K562 (cell line): Measurements from ENCODE around the gene KBTBD2. TPM values are rescaled to one million over a fixed set of nuclear protein-coding genes. Genes with fewer than 3 reads are reported as not detected.
A peak's percentile ranks its signal among the peaks of the same experiment; 100 is the strongest.

ENCODE experiments used
- ARNT ChIP-seq, 2 experiments: fragments of 450-650 bp; IDR thresholded peaks; 2 replicates each; pipeline ENCODE4 v1.6.1; 2016; ENCODE audit warnings: mild to moderate bottlenecking in 1 of 2
- ATF7 ChIP-seq: fragments of 450-650 bp; IDR thresholded peaks from 2 replicates; pipeline ENCODE4 v1.7.1; 2014; ENCODE audit warnings: mild to moderate bottlenecking, moderate library complexity
- BHLHE40 ChIP-seq: IDR thresholded peaks from 2 replicates; pipeline ENCODE4 v1.6.1; 2011; ENCODE audit warnings: low read length, improper control_type of control experiment
- GABPB1 ChIP-seq: sonication (generic); formaldehyde crosslinking; IDR thresholded peaks from 2 replicates; pipeline ENCODE4 v1.8.0; 2022; ENCODE audit warnings: mild to moderate bottlenecking, missing genetic modification reagents
- HDAC2 ChIP-seq: fragments of 450-650 bp; IDR thresholded peaks from 2 replicates; pipeline ENCODE4 v1.6.1; 2016; ENCODE audit warnings: mild to moderate bottlenecking
- LCOR ChIP-seq: sonication (generic); formaldehyde crosslinking; IDR thresholded peaks from 2 replicates; pipeline ENCODE4 v1.8.0; 2022; ENCODE audit warnings: mild to moderate bottlenecking, missing genetic modification reagents
- LEF1 ChIP-seq: fragments of 450-650 bp; IDR thresholded peaks from 2 replicates; pipeline ENCODE4 v1.6.1; 2016; ENCODE audit warnings: mild to moderate bottlenecking
- NFXL1 ChIP-seq: fragments of 450-650 bp; formaldehyde crosslinking; IDR thresholded peaks from 2 replicates; pipeline ENCODE4 v1.4.0; 2021; ENCODE audit warnings: mild to moderate bottlenecking
- SAP30 ChIP-seq: fragments of 200-600 bp; sonication (generic); IDR thresholded peaks from 2 replicates; pipeline ENCODE4 v1.6.1; 2012; ENCODE audit warnings: borderline replicate concordance, low read depth, mild to moderate bottlenecking, moderate library complexity, low read length, control low read depth, inconsistent platforms; ENCODE audit not compliant: insufficient read depth, poor library complexity, severe bottlenecking
- TBP ChIP-seq: optimal IDR thresholded peaks from 2 replicates; pipeline ENCODE3; 2011; ENCODE audit warnings: low read depth, low read length, improper control_type of control experiment
- TOE1 ChIP-seq, 2 experiments: fragments of 450-650 bp in 1 of 2; sonication (generic) in 1 of 2; formaldehyde crosslinking in 1 of 2; IDR thresholded peaks; 2 replicates each; pipeline versions ENCODE4 v1.7.1 to v1.8.0; 2016 to 2022; ENCODE audit warnings: borderline replicate concordance in 2 of 2, mild to moderate bottlenecking in 2 of 2, antibody characterized with exemption in 1 of 2, inconsistent platforms in 1 of 2, low read depth in 1 of 2, missing genetic modification reagents in 1 of 2, moderate library complexity in 1 of 2
- USF2 ChIP-seq: sonication (generic); formaldehyde crosslinking; IDR thresholded peaks from 2 replicates; pipeline ENCODE4 v1.5.0; 2020; ENCODE audit warnings: missing genetic modification reagents
- ZNF586 ChIP-seq: fragments of 450-650 bp; formaldehyde crosslinking; conservative IDR thresholded peaks from 2 replicates; pipeline ENCODE4 v1.4.0; 2020; ENCODE audit warnings: mild to moderate bottlenecking, moderate library complexity
- ZNF707 ChIP-seq: fragments of 250-450 bp; sonication (Bioruptor Pico); conservative IDR thresholded peaks from 2 replicates; pipeline ENCODE4 v1.8.0; 2022; ENCODE audit warnings: inconsistent platforms, mild to moderate bottlenecking, moderate library complexity
- polyA plus RNA-seq, 8 experiments: library from polyadenylated mRNA; depleted of rRNA in 4 of 8; stranded (reverse) in 5 of 8; unstranded in 3 of 8; fragments of >200 nt; fragmentation: Nextera tagmentation in 2 of 8; fragmentation: Illumina TruSeq in 1 of 8; extraction: Ambion mirVana in 2 of 8; extraction: Trizol in 1 of 8; gene quantifications; 2 replicates each; pipeline versions ENCODE4 v1.2.1 to v1.2.3, GENCODE V29; 2011 to 2014; ENCODE audit warnings: inconsistent platforms in 1 of 8, missing spikeins in 1 of 8
- total RNA-seq, 7 experiments: library from RNA; depleted of rRNA in 6 of 7; stranded (reverse); fragments of >200 nt in 6 of 7; fragmentation: Illumina TruSeq in 2 of 7; extraction: Trizol in 2 of 7; gene quantifications; 2 replicates each; pipeline versions ENCODE4 v1.2.1 to v1.2.3, GENCODE V29; 2011 to 2021; ENCODE audit warnings: low replicate concordance in 1 of 7
- TF ChIP-seq, protein P1 (sequence below): sonication (generic); formaldehyde crosslinking; IDR thresholded peaks from 2 replicates; pipeline ENCODE4 v1.8.0; 2023; ENCODE audit warnings: mild to moderate bottlenecking, missing genetic modification reagents
- TF ChIP-seq, protein P2 (sequence below): sonication (generic); formaldehyde crosslinking; IDR thresholded peaks from 2 replicates; pipeline ENCODE4 v1.9.0; 2022; ENCODE audit warnings: mild to moderate bottlenecking, missing genetic modification reagents
- TF ChIP-seq, protein P3 (sequence below): sonication (generic); formaldehyde crosslinking; IDR thresholded peaks from 2 replicates; pipeline ENCODE4 v1.8.0; 2022; ENCODE audit warnings: mild to moderate bottlenecking, missing genetic modification reagents

KBTBD2 gene
- total and polyA plus RNA-seq, 9 of the 15 experiments (the other 6 are each of a cell fraction or from before 2014, with no cell fraction given), result 22.8 to 62.2 (median 30.8) TPM

- TF ChIP-seq, protein P1, sequence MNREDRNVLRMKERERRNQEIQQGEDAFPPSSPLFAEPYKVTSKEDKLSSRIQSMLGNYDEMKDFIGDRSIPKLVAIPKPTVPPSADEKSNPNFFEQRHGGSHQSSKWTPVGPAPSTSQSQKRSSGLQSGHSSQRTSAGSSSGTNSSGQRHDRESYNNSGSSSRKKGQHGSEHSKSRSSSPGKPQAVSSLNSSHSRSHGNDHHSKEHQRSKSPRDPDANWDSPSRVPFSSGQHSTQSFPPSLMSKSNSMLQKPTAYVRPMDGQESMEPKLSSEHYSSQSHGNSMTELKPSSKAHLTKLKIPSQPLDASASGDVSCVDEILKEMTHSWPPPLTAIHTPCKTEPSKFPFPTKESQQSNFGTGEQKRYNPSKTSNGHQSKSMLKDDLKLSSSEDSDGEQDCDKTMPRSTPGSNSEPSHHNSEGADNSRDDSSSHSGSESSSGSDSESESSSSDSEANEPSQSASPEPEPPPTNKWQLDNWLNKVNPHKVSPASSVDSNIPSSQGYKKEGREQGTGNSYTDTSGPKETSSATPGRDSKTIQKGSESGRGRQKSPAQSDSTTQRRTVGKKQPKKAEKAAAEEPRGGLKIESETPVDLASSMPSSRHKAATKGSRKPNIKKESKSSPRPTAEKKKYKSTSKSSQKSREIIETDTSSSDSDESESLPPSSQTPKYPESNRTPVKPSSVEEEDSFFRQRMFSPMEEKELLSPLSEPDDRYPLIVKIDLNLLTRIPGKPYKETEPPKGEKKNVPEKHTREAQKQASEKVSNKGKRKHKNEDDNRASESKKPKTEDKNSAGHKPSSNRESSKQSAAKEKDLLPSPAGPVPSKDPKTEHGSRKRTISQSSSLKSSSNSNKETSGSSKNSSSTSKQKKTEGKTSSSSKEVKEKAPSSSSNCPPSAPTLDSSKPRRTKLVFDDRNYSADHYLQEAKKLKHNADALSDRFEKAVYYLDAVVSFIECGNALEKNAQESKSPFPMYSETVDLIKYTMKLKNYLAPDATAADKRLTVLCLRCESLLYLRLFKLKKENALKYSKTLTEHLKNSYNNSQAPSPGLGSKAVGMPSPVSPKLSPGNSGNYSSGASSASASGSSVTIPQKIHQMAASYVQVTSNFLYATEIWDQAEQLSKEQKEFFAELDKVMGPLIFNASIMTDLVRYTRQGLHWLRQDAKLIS (CRISPR knock-in tag), result peak; percentile 77; the same call in 1 of the 2 replicates
- TF ChIP-seq USF2 (CRISPR knock-in tag) (peak; percentile 86), TOE1 (IDR thresholded peaks at IDR 0.05; ENCODE audit: borderline replicate concordance) (peak; percentile 94), TOE1 (CRISPR knock-in tag; IDR thresholded peaks at IDR 0.05; ENCODE audit: borderline replicate concordance, low read depth) (no peak), ARNT (IDR thresholded peaks at IDR 0.05) (0 out of 4 replicates have a peak, but pooled peaks have one; percentile 12 to 34), LCOR (CRISPR knock-in tag) (0 out of 2 replicates have a peak, but pooled peaks have one; percentile 34), SAP30 (peak; percentile 5), ATF7 (0 out of 2 replicates have a peak, but pooled peaks have one; percentile 12), ZNF586 (CRISPR knock-in tag) (no peak), TBP (peak; percentile 17), LEF1 (peak; percentile 43; the same call in 1 of the 2 replicates), BHLHE40 (peak; percentile 82), NFXL1 (no peak), ZNF707 (CRISPR knock-in tag) (no peak), HDAC2 (0 out of 2 replicates have a peak, but pooled peaks have one; percentile 40), GABPB1 (CRISPR knock-in tag) (peak; percentile 45; the same call in 1 of the 2 replicates)
- TF ChIP-seq, protein P2, sequence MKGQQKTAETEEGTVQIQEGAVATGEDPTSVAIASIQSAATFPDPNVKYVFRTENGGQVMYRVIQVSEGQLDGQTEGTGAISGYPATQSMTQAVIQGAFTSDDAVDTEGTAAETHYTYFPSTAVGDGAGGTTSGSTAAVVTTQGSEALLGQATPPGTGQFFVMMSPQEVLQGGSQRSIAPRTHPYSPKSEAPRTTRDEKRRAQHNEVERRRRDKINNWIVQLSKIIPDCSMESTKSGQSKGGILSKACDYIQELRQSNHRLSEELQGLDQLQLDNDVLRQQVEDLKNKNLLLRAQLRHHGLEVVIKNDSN, result peak; percentile 90
- TF ChIP-seq, protein P3, sequence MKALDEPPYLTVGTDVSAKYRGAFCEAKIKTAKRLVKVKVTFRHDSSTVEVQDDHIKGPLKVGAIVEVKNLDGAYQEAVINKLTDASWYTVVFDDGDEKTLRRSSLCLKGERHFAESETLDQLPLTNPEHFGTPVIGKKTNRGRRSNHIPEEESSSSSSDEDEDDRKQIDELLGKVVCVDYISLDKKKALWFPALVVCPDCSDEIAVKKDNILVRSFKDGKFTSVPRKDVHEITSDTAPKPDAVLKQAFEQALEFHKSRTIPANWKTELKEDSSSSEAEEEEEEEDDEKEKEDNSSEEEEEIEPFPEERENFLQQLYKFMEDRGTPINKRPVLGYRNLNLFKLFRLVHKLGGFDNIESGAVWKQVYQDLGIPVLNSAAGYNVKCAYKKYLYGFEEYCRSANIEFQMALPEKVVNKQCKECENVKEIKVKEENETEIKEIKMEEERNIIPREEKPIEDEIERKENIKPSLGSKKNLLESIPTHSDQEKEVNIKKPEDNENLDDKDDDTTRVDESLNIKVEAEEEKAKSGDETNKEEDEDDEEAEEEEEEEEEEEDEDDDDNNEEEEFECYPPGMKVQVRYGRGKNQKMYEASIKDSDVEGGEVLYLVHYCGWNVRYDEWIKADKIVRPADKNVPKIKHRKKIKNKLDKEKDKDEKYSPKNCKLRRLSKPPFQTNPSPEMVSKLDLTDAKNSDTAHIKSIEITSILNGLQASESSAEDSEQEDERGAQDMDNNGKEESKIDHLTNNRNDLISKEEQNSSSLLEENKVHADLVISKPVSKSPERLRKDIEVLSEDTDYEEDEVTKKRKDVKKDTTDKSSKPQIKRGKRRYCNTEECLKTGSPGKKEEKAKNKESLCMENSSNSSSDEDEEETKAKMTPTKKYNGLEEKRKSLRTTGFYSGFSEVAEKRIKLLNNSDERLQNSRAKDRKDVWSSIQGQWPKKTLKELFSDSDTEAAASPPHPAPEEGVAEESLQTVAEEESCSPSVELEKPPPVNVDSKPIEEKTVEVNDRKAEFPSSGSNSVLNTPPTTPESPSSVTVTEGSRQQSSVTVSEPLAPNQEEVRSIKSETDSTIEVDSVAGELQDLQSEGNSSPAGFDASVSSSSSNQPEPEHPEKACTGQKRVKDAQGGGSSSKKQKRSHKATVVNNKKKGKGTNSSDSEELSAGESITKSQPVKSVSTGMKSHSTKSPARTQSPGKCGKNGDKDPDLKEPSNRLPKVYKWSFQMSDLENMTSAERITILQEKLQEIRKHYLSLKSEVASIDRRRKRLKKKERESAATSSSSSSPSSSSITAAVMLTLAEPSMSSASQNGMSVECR (CRISPR knock-in tag), result 0 out of 2 replicates have a peak, but pooled peaks have one; percentile 30
Measured at GRCh38 chr7:32890010-32890792, 1.4 kb downstream of the KBTBD2 start (continued).
